Hepatocyte (in vitro differentiated cells): ENCODE data around the gene E2F1.

Experiments
- EZH2 ChIP-seq: fragments of 200-600 bp; sonication (generic); IDR thresholded peaks from 2 replicates; pipeline ENCODE4 v1.6.1; 2016; ENCODE audit warnings: antibody characterized with exemption, mild to moderate bottlenecking, borderline replicate concordance
- EZH2phosphoT487 ChIP-seq: fragments of 200-600 bp; sonication (generic); IDR thresholded peaks from one replicate; pipeline ENCODE4 v1.6.1; 2018; ENCODE audit warnings: antibody characterized with exemption, mild to moderate bottlenecking, low read depth, moderate library complexity; ENCODE audit not compliant: unreplicated experiment, severe bottlenecking
- TF ChIP-seq, protein P1 (sequence below): fragments of 200-600 bp; sonication (generic); IDR thresholded peaks from 2 replicates; pipeline ENCODE4 v1.5.1; 2016; ENCODE audit warnings: antibody characterized with exemption, mild to moderate bottlenecking; ENCODE audit not compliant: poor library complexity

GRCh38 chr20:33731693-33732165, 45.5 kb upstream of the E2F1 start, which contains the start of gene ZNF341:
- TF ChIP-seq, protein P1, sequence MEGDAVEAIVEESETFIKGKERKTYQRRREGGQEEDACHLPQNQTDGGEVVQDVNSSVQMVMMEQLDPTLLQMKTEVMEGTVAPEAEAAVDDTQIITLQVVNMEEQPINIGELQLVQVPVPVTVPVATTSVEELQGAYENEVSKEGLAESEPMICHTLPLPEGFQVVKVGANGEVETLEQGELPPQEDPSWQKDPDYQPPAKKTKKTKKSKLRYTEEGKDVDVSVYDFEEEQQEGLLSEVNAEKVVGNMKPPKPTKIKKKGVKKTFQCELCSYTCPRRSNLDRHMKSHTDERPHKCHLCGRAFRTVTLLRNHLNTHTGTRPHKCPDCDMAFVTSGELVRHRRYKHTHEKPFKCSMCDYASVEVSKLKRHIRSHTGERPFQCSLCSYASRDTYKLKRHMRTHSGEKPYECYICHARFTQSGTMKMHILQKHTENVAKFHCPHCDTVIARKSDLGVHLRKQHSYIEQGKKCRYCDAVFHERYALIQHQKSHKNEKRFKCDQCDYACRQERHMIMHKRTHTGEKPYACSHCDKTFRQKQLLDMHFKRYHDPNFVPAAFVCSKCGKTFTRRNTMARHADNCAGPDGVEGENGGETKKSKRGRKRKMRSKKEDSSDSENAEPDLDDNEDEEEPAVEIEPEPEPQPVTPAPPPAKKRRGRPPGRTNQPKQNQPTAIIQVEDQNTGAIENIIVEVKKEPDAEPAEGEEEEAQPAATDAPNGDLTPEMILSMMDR: peak; percentile 99
- TF ChIP-seq EZH2phosphoT487 (no peak), EZH2 (no peak)
